GM12892 (cell line): ENCODE data around the gene REXO4.

Source experiments
- POLR2A ChIP-seq: IDR thresholded peaks from 2 replicates; pipeline ENCODE4 v1.6.1; 2011; ENCODE audit warnings: low read depth, low read length, control low read depth
- POLR2AphosphoS5 ChIP-seq: IDR thresholded peaks from 2 replicates; pipeline ENCODE4 v1.6.1; 2011; ENCODE audit warnings: low read depth, low read length, control low read depth
- TAF1 ChIP-seq: IDR thresholded peaks from 2 replicates; pipeline ENCODE4 v1.6.1; 2011; ENCODE audit warnings: low read depth, mild to moderate bottlenecking, control low read depth, low read length, borderline replicate concordance

GRCh38 chr9:133400292-133400691 lies 17.5 kb downstream of the REXO4 start:
- TF ChIP-seq POLR2A (no peak; the same call in 1 of the 2 replicates), POLR2AphosphoS5 (no peak), TAF1 (no peak)
